Liver (tissue), 3 donors: ENCODE data around the gene EMCN.

Experiments used
- CTCF ChIP-seq: fragments of 150-350 bp; IDR thresholded peaks from 2 replicates; pipeline ENCODE4 v1.5.1; 2017; ENCODE audit warnings: improper control_type of control experiment, low read depth, low read length; ENCODE audit not compliant: missing input control
- EGR1 ChIP-seq, 2 donors: IDR thresholded peaks; 2 replicates each; pipeline ENCODE4 v1.6.1; 2016 to 2018; ENCODE audit warnings: antibody characterized with exemption in 2 of 2, low read depth in 2 of 2
- JUND ChIP-seq, 2 donors: IDR thresholded peaks; 2 replicates each; pipeline ENCODE4 v1.6.1; 2016; ENCODE audit warnings: antibody characterized with exemption in 2 of 2
- TF ChIP-seq, protein P1 (sequence below): IDR thresholded peaks from 2 replicates; pipeline ENCODE4 v1.6.1; 2016; ENCODE audit warnings: antibody characterized with exemption, mild to moderate bottlenecking
- donor health status: healthy.
- donor health status: healthy.

- no peak for TF ChIP-seq CTCF
- TF ChIP-seq JUND (IDR thresholded peaks at IDR 0.05): no peak
- TF ChIP-seq EGR1 (IDR thresholded peaks at IDR 0.05; ENCODE audit: low read depth in 2 of 2): no peak
- TF ChIP-seq, protein P1, sequence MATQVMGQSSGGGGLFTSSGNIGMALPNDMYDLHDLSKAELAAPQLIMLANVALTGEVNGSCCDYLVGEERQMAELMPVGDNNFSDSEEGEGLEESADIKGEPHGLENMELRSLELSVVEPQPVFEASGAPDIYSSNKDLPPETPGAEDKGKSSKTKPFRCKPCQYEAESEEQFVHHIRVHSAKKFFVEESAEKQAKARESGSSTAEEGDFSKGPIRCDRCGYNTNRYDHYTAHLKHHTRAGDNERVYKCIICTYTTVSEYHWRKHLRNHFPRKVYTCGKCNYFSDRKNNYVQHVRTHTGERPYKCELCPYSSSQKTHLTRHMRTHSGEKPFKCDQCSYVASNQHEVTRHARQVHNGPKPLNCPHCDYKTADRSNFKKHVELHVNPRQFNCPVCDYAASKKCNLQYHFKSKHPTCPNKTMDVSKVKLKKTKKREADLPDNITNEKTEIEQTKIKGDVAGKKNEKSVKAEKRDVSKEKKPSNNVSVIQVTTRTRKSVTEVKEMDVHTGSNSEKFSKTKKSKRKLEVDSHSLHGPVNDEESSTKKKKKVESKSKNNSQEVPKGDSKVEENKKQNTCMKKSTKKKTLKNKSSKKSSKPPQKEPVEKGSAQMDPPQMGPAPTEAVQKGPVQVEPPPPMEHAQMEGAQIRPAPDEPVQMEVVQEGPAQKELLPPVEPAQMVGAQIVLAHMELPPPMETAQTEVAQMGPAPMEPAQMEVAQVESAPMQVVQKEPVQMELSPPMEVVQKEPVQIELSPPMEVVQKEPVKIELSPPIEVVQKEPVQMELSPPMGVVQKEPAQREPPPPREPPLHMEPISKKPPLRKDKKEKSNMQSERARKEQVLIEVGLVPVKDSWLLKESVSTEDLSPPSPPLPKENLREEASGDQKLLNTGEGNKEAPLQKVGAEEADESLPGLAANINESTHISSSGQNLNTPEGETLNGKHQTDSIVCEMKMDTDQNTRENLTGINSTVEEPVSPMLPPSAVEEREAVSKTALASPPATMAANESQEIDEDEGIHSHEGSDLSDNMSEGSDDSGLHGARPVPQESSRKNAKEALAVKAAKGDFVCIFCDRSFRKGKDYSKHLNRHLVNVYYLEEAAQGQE: no peak
Observed at GRCh38 chr4:100391086-100391485, 126.7 kb downstream of the EMCN start.
